Uterine smooth muscle cell (primary cell): ENCODE results near the gene UVRAG. TPM values are rescaled to one million over a fixed set of nuclear protein-coding genes. Genes with fewer than 3 reads are reported as not detected.

Experiments used
- total RNA-seq: library from RNA; depleted of rRNA; stranded (reverse); fragments of >200 nt; gene quantifications from 2 replicates; pipeline ENCODE4 v1.2.3, GENCODE V29; 2014

Gene UVRAG
- total RNA-seq, result 21.9 and 27.2 TPM in 2 replicates

GRCh38 chr11:75814677-75815344 lies at the start of gene UVRAG:
Gene UVRAG (plus strand): TSS chr11:75815210. CDS start chr11:75815408, 198 bp downstream.

GRCh38 chr11:75768112-75768908 lies 46.7 kb upstream of the UVRAG start, which contains the start of gene DGAT2:
Gene DGAT2 (plus strand): TSS chr11:75768778. CDS start chr11:75768992, 214 bp downstream.

Other genes starting within 250 kb of the UVRAG start
- gene MAP6, start 146.2 kb upstream of the UVRAG start, total RNA-seq, result 1.1 and 1.3 TPM in 2 replicates
- gene MOGAT2, start 97.4 kb upstream of the UVRAG start, total RNA-seq, result not detected in 2 replicates
- 1.3 and 2.1 TPM in 2 replicates for gene DGAT2, start 46.4 kb upstream of the UVRAG start, total RNA-seq